H1 (cell line): ENCODE data around the gene FXR2. TPM values are rescaled to one million over a fixed set of nuclear protein-coding genes. Genes with fewer than 3 reads are reported as not detected.

Source experiments
- KDM5A ChIP-seq: fragments of 200-600 bp; IDR thresholded peaks from 2 replicates; pipeline ENCODE4 v1.7.1; 2012; ENCODE audit warnings: mild to moderate bottlenecking, low read length, inconsistent platforms, mixed read lengths
- polyA plus RNA-seq, 7 experiments: library from polyadenylated mRNA; depleted of rRNA in 3 of 7; stranded (reverse) in 5 of 7; unstranded in 2 of 7; fragments of >200 nt in 5 of 7; fragments of 200-250 nt in 2 of 7; gene quantifications; 1 replicate in 5 of 7; 2 replicates in 1 of 7; 4 replicates in 1 of 7; pipeline versions ENCODE4 v1.2.1 to v1.2.3, GENCODE V29; 2011 to 2013; ENCODE audit warnings: missing spikeins in 2 of 7, mixed read lengths in 2 of 7
- total RNA-seq: library from RNA; stranded (reverse); fragmentation: NEBNext Ultra II Directional; extraction: Animal tissue kit (Norgen Biotek cat#: 25700); gene quantifications from 2 replicates; pipeline ENCODE4 v1.2.1, GENCODE V29; 2021

FXR2 gene
- total and polyA plus RNA-seq, 2 of the 8 experiments (the other 6 are each of a cell fraction or from before 2014, with no cell fraction given): 26.2 to 44.0 TPM

DNA sequence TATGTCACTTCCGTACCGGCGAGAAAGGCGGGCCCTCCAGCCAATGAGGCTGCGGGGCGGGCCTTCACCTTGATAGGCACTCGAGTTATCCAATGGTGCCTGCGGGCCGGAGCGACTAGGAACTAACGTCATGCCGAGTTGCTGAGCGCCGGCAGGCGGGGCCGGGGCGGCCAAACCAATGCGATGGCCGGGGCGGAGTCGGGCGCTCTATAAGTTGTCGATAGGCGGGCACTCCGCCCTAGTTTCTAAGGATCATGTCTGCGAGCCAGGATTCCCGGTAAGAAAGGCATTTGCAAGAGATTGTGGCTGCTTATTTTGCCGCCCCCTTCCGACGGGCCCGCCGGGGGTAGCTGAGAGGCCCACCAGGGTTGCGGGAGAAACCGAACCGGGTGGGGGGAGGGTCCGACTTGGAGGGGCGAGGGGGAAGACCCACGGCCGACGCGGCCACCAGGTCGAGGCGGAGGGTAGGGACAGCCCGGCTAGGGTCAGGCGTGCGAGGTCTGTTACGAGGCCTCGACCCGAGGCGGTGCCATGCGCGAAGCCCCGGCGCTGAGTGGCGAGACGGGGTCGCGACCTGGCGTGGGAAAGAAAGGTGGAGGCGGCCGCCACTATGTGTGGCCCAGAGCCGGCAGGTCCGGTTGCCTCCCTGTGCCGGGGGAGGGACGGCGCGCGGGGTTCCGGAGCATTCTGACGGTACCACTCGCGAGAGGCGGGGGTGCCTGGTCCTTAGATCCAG, 41.9 kb downstream of the FXR2 start (continued):
- no peak for TF ChIP-seq KDM5A
